ENCODE measurements around the gene GNAZ.
"Not testable (repeated sequence)": the region's sequence is repeated elsewhere in the genome, so short reads cannot be mapped to it uniquely, and the experiment has no call there.

The GNAZ gene

GRCh38 chr22:23044570-23044969, 25.7 kb upstream of the GNAZ start:
- no peak for DNase-seq (ENCODE audit: low read depth)

- no peak for DNase-seq (ENCODE audit: low read depth)
Observed at GRCh38 chr22:23045461-23045860, 24.9 kb upstream of the GNAZ start.

- DNase-seq (ENCODE audit: low read depth) = no peak
Observed at GRCh38 chr22:23047265-23047664, 23.1 kb upstream of the GNAZ start.

- DNase-seq (ENCODE audit: low read depth) = no peak
Observed at GRCh38 chr22:23047742-23048141, 22.6 kb upstream of the GNAZ start.

GRCh38 chr22:23050546-23050945, 19.8 kb upstream of the GNAZ start:
- not testable (repeated sequence) for DNase-seq (ENCODE audit: low read depth)

- no peak for DNase-seq (ENCODE audit: low read depth)
Observed at GRCh38 chr22:23053051-23053707, 17.1 kb upstream of the GNAZ start.

- DNase-seq (ENCODE audit: low read depth) = no peak
Observed at GRCh38 chr22:23053912-23054530, 16.3 kb upstream of the GNAZ start.

GRCh38 chr22:23054531-23055257, 15.6 kb upstream of the GNAZ start:
- no peak for DNase-seq (ENCODE audit: low read depth)

GRCh38 chr22:23055449-23056179, 14.7 kb upstream of the GNAZ start:
- no peak for DNase-seq (ENCODE audit: low read depth)

- DNase-seq (ENCODE audit: low read depth) = no peak
Observed at GRCh38 chr22:23057331-23057730, 13.0 kb upstream of the GNAZ start.

- DNase-seq (ENCODE audit: low read depth) = no peak
Observed at GRCh38 chr22:23058063-23058462, 12.3 kb upstream of the GNAZ start.

GRCh38 chr22:23058481-23059283, 11.6 kb upstream of the GNAZ start:
- no peak for DNase-seq (ENCODE audit: low read depth)

- no peak for DNase-seq (ENCODE audit: low read depth)
Observed at GRCh38 chr22:23059284-23059948, 10.9 kb upstream of the GNAZ start.

- no peak for DNase-seq (ENCODE audit: low read depth)
Observed at GRCh38 chr22:23060612-23061400, 9.5 kb upstream of the GNAZ start.

- no peak for DNase-seq (ENCODE audit: low read depth)
Observed at GRCh38 chr22:23061471-23062280, 8.6 kb upstream of the GNAZ start.

GRCh38 chr22:23062616-23063538, 7.4 kb upstream of the GNAZ start:
- DNase-seq (ENCODE audit: low read depth) = no peak

- no peak for DNase-seq (ENCODE audit: low read depth)
Observed at GRCh38 chr22:23063539-23064380, 6.6 kb upstream of the GNAZ start.

Data from stimulated activated CD8-positive, alpha-beta memory T cell treated with anti-CD3 and anti-CD28 coated beads, Interleukin-12 subunit alpha, Interleukin-12 subunit beta, amount 100 ng/mL, for 1 hour (primary cell).